DMS53 treated with DMSO at 0.1 percent for 48 hours (cell line): ENCODE results near the gene TMCC2.

Experiments
- DNase-seq: peaks from one replicate; lab custom pipeline; 2025; ENCODE audit not compliant: unreplicated experiment; lab: John Stamatoyannopoulos, UW

Gene TMCC2

GRCh38 chr1:205298191-205298994 is 70.6 kb downstream of the TMCC2 start:
- DNase-seq = peak; percentile 45

- DNase-seq = no peak
These were observed 72.4 kb downstream of the TMCC2 start for GRCh38 chr1:205300149-205300548.

GRCh38 chr1:205301205-205301821 is 73.6 kb downstream of the TMCC2 start:
- DNase-seq = peak; percentile 98

- DNase-seq = peak; percentile 47
These were observed 74.3 kb downstream of the TMCC2 start for GRCh38 chr1:205301842-205302588.

- no peak for DNase-seq
These were observed 75.6 kb downstream of the TMCC2 start for GRCh38 chr1:205303247-205303888.

- no peak for DNase-seq
These were observed 76.4 kb downstream of the TMCC2 start for GRCh38 chr1:205304046-205304694.

- no peak for DNase-seq
These were observed 76.9 kb downstream of the TMCC2 start for GRCh38 chr1:205304695-205305070.

GRCh38 chr1:205306929-205307566 is 79.3 kb downstream of the TMCC2 start:
- DNase-seq = no peak

GRCh38 chr1:205309741-205310140 is 82.0 kb downstream of the TMCC2 start:
- DNase-seq = no peak

GRCh38 chr1:205310976-205311704 is 83.4 kb downstream of the TMCC2 start:
- DNase-seq = no peak

- DNase-seq = no peak
These were observed 85.3 kb downstream of the TMCC2 start for GRCh38 chr1:205312866-205313562.

GRCh38 chr1:205313563-205314308 is 86.0 kb downstream of the TMCC2 start:
- DNase-seq = no peak

GRCh38 chr1:205315008-205315618 is 87.4 kb downstream of the TMCC2 start:
- DNase-seq = peak; percentile 19

GRCh38 chr1:205316161-205316566 is 88.4 kb downstream of the TMCC2 start:
- peak; percentile 43 for DNase-seq

GRCh38 chr1:205317311-205317917 is 89.7 kb downstream of the TMCC2 start:
- DNase-seq = peak; percentile 98

- DNase-seq = peak; percentile 98
These were observed 90.7 kb downstream of the TMCC2 start for GRCh38 chr1:205318231-205318991.
